ENCODE results near the gene DOK7.

Gene DOK7

DNA sequence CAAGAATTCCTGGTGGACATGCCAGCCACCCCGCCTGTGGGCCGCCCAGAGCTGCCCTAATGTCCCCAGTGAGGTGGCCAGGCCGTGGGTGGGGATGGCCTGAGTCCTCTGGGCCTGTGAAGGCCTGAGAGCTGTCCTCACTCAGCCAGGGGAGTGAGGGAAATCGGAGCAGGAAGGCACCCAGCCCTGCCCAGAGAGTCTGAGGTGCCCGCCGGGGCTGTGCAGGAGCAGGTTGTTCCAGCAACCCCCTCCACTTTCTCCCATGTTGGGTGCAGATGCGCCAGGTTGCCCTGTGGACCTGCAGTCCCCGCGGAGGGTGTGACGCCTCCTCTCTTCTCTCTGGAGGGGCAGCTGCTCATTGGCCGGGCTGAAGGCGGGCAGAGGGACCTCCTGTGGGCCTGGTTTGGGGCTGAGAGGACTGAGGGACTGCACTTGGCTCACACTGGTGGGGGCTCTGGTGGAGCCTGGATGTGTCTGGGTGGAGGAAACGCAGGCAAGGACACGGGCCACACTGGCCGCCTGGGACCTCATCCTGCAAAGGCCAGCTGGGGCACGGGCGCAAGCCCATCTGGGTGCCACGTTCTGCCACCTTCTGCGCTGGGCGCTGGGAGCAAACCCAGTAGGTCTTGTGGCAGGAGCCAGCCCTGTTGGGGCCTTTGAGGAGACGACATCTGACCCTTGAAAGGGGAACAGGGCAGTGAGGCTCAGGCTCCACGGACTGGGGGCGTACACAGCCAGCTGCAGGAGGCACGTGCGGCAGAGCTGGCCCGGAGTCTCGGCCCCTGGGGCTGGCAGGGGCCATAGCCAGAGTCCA, 14.0 kb downstream of the DOK7 start:
- no peak for DNase-seq

DNA sequence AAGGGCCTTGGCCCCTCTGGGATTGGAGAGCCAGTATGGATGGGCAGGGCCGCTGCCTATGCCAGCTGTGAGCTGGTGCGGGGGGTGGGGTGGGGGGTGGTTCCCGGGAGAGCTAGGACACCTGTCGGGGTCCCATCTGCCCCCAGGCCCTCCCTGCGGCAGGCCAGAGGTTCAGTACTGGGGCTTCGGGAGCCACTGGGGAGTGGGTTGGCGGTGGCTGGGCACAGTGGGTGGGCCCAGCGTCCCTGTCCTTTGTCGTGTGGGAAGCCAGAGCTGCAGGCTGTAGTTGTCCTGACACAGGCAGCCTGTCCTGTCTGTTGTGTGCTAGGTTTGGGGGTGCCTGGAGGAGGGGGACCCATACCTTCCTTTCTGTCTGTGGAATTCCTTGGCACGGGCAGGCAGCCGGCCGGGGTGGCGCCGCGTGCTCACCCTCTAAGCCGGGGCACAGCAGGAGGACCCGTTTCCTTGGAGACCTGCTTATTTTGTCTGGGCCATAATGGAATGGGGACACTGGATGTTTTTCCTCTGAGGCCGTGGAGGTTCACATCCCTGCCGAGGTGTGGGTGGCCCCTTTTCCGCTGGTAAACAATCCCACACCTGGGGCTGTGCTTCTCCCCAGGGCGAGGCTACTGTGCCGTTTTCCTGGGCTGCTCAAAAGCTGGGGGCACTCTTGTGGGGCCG, 14.8 kb downstream of the DOK7 start:
- DNase-seq: no peak

- no peak for DNase-seq
Observed at GRCh38 chr4:3478446-3479357, 15.6 kb downstream of the DOK7 start.

- DNase-seq: no peak
Observed at GRCh38 chr4:3479358-3480101, 16.4 kb downstream of the DOK7 start.

DNA sequence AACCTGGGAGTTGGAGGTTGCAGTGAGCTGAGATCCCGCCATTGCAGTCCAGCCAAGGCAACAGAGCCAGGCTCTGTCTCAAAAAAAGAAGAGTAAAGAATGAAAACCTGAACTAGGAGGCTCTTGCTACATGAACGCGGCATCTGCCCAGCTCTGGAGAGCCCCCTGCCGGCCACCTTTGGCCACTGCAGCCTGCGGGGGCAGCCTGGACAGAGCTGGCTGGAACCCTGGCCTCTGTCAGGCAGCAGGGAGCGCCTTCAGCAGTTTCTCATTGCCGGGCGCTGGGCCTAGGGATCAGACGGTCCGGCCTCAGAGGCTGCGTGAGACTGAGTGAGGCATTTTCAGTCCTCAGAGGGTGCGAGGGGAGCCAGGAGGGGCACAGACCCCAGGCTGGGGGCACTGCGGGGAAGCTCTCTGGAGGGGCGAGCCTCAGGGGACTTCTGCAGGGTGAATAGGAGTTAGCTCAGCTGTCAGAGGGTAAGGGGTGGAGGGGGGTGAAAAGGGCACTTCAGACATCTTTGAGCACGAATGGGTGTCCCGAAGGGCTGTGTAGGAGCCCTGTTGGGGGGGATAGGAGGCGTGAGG, 17.5 kb downstream of the DOK7 start:
- peak; percentile 73 for DNase-seq

- no peak for DNase-seq
Observed at GRCh38 chr4:3481113-3481531, 18.0 kb downstream of the DOK7 start.

DNA sequence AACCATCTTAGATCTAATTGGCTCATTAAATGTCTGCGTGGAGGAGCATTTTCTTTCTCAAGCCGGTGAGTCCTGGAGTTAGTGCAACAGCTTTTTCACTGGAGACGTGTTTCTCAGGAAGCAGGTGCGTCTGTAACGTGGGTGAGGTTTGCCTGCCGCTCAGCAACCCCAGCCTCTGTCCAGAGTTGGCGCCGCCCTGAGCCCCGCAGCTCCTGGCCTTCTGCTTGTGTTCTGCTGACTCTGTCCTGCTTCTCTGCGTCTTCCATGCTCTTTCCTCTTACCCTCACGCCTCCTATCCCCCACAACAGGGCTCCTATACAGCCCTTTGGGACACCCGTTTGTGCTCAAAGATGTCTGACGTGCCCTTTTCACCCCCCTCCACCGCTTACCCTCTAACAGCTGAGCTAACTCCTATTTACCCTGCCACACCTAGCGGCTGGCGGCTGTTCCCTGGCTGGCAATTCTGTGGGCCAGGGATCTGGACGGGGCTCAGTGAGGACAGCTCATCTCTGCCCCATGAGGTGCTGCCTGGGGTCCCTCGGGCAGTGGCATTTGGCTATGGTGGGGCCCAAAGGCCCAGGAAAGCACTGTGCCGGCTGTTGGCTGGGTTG, 18.8 kb downstream of the DOK7 start:
- no peak for DNase-seq

- DNase-seq: no peak
Observed at GRCh38 chr4:3482707-3483106, 19.6 kb downstream of the DOK7 start.

- peak; percentile 51 for DNase-seq
Observed at GRCh38 chr4:3483471-3483921, 20.4 kb downstream of the DOK7 start.

GRCh38 chr4:3484057-3484973, 21.2 kb downstream of the DOK7 start:
- DNase-seq: no peak

DNA sequence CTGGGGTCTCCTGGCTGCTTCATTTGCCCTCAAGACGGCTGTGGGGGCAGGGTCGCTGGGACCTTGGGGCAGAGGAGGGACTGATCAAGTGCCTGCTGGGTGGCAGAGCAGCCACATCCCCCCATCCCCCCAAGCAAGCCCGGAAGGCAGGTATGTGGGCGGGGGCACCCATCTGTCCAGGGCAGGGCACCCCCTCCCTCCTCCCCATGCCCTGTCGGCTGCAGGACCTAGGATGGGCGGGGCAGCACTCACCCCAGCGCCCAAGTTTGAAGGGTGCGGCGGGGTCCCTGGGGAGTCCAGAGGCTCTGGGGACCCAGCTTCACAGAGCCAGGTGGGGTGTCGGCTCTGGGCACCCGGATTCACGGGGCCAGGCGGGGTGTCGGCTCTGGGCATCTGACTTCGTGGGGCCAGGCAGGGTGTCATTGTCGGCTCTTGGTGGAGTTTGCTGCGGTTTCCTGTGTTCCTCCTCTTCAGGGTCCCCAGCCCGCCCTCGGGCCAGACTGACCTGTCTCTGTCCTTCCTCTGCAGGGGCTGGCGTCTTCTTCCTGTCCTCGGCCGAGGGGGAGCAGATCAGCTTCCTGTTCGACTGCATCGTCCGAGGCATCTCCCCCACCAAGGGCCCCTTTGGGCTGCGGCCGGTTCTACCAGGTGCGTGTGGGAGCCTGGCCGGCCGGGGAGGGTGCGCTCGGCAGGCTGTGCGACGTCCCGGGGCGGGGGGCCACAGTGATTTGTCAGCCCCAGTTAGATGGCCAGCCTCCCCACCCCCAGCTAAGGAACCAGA, 22.1 kb downstream of the DOK7 start:
- DNase-seq: no peak

DNA sequence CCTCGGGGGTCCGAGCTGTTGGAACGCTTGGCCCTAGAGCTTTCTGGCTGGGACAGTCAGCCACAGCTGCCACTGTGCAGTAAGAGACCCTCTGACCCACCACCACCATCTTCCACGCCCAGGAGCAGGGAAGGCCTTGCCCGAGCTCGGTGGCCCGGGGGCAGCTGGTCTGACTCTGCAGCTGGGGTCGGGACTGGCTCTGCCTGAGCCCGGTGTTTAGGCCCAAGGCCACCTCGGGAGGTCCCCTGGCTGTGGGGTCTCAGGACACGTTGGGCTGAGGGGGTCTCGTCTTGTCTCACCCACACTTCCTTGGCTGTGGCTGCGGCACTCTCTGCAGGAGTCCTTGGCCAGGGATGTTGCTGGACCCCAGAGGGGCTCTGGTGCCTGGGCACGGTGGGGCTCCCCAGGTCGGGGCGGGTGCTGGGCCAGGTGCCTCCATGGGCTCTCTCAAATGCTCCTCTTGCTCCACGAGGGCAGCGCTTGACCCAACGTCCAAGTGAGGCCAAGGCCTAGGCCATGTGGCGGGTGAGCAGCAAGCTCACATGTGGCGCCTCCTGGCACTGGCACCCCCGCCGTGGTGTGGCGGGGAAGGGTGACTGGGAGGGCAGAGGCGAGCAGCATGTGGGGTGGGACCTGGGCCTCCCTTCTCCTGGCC, 22.9 kb downstream of the DOK7 start:
- DNase-seq: no peak

DNA sequence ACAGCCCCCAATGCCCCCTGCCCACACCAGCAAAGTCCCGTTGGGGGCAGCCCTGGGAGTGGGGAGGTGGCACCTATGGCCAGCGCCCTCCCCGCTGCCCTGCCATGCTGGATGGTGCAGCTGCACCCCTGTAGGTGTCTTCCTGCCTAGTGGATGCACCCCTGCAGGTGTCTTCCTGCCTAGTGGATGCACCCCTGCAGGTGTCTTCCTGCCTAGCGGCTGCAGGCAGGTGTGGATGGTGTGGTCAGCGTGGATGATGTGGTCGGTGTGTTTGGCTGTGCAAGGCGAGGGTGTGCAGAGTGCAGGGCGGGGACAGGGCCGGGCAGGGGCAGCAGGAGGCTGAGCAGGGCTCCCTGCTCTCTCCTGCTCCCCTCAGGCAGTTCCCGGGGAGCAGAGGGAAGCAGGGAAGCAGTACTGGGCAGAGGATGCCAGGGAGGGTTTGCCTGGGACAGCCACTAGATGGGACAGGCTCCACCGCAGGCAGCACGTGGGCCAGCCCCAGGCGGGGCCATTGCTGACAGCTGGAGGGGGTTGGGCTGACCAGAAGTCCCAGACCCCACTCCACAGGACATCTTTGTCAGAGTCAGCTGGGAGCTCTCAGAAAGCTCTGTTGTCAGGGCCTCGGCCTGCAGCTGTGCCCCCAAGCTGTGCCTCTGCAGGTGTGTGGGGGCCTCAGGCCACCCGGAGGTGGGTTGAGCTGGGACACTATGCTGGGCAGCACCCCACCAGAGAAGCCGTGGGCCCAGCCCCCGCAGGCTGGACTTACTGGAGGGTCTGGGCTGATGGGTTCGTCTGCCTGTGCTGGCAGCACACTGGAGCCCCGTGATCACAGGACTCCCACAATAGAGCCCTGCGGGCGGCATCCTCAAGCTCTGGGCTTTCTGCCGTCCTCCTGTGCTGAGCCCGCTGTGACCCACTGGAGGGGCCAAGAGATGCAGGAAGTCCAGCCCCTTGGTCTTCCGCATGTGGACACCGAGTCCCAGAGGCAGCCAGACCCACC, 23.7 kb downstream of the DOK7 start:
- DNase-seq: no peak

GRCh38 chr4:3487861-3488260, 24.8 kb downstream of the DOK7 start:
- DNase-seq: no peak

GRCh38 chr4:3488820-3489219, 25.7 kb downstream of the DOK7 start:
- no peak for DNase-seq

- DNase-seq: no peak
Observed at GRCh38 chr4:3489451-3489962, 26.4 kb downstream of the DOK7 start.

- peak; percentile 34 for DNase-seq
Observed at GRCh38 chr4:3491681-3492405, 28.7 kb downstream of the DOK7 start.
